GM12878 (cell line): ENCODE data around the gene HOXB6. TPM values are rescaled to one million over a fixed set of nuclear protein-coding genes. Genes with fewer than 3 reads are reported as not detected.

Experiments used
- ATAC-seq: fragments of 200-7000 bp; cut with Tn5 transposase; 3 replicates; pipeline ENCODE4 v1.9.1; 2020; ENCODE audit warnings: mild to moderate bottlenecking, moderate library complexity
- BruUV-seq: library from RNA; stranded (reverse); fragments of 400-500 nt; replicated peaks from 2 replicates; lab custom pipeline; 2021; lab: Mats Ljungman, UMichigan
- CTCF ChIA-PET: fragments of 300-600 bp; sonication (Branson Sonifier 250); formaldehyde crosslinking; extraction: SDS; loops from one replicate; lab custom pipeline; 2021; ENCODE audit warnings: inconsistent platforms; lab: Yijun Ruan, JAX
- POLR2A ChIA-PET: fragments of 350-600 bp; formaldehyde crosslinking; extraction: SDS; loops from one replicate; lab custom pipeline; 2021; ENCODE audit warnings: inconsistent platforms; lab: Charles Lee
- RAD21 ChIA-PET: fragments of 300-600 bp; sonication (Branson Sonifier 250); formaldehyde crosslinking; loops from one replicate; lab custom pipeline; 2023; ENCODE audit warnings: antibody characterized with exemption; ENCODE audit not compliant: unreplicated experiment; lab: Charles Lee
- SMC1A ChIA-PET: fragments of 300-600 bp; sonication (Branson Sonifier 250); formaldehyde crosslinking; loops from one replicate; lab custom pipeline; 2023; ENCODE audit not compliant: unreplicated experiment, uncharacterized antibody; lab: Charles Lee
- DNase-seq: peaks from one replicate; pipeline ENCODE4 v3.0.0-alpha.2; 2011; ENCODE audit warnings: low read depth, low spot score
- FAIRE-seq: peaks from 3 replicates; lab custom pipeline; 2011; peaks lifted over from hg19 to GRCh38; lab: Jason Lieb, UNC
- H2AFZ ChIP-seq: 2 replicates; pipeline ENCODE4 v1.6.0; 2011; ENCODE audit warnings: low read depth, low read length, control low read depth; ENCODE audit not compliant: control insufficient read depth
- H3K27ac ChIP-seq: 2 replicates; pipeline ENCODE4 v1.5.1; 2011; ENCODE audit warnings: control low read depth; ENCODE audit not compliant: control insufficient read depth, insufficient read depth
- H3K27me3 ChIP-seq, 2 experiments: replicated peaks in 1 of 2; 2 replicates each; pipeline versions ENCODE4 v1.6.0 to v1.6.1; 2011; ENCODE audit warnings: low read length in 1 of 2; ENCODE audit not compliant: control insufficient read depth in 2 of 2, insufficient read depth in 2 of 2
- H3K36me3 ChIP-seq, 2 experiments: 2 replicates each; pipeline ENCODE4 v1.5.1; 2011; ENCODE audit warnings: low read length in 1 of 2; ENCODE audit not compliant: control insufficient read depth in 2 of 2, insufficient read depth in 2 of 2
- H3K4me1 ChIP-seq: 2 replicates; pipeline ENCODE4 v1.6.1; 2011; ENCODE audit warnings: mild to moderate bottlenecking, low read length, moderate library complexity, mixed read lengths; ENCODE audit not compliant: control insufficient read depth, insufficient read depth
- H3K4me2 ChIP-seq: 2 replicates; pipeline ENCODE4 v1.6.0; 2011; ENCODE audit warnings: control low read depth; ENCODE audit not compliant: control insufficient read depth, insufficient read depth
- H3K4me3 ChIP-seq: fragments of 200-600 bp; sonication (generic); 2 replicates; pipeline ENCODE4 v1.5.1; 2016
- H3K79me2 ChIP-seq: 2 replicates; pipeline ENCODE4 v1.6.0; 2011; ENCODE audit warnings: low read length; ENCODE audit not compliant: control insufficient read depth, insufficient read depth
- H3K9ac ChIP-seq: 2 replicates; pipeline ENCODE4 v1.8.0; 2011; ENCODE audit warnings: low read length, control low read depth, mixed read lengths; ENCODE audit not compliant: control insufficient read depth, insufficient read depth
- H3K9me3 ChIP-seq: replicated peaks from 3 replicates; pipeline ENCODE4 v1.5.1; 2011; ENCODE audit warnings: mild to moderate bottlenecking, low read length; ENCODE audit not compliant: control insufficient read depth, insufficient read depth
- H4K20me1 ChIP-seq: 2 replicates; pipeline ENCODE4 v1.6.0; 2011; ENCODE audit not compliant: control insufficient read depth, insufficient read depth
- CEBPZ ChIP-seq: fragments of 150-350 bp; IDR thresholded peaks from 2 replicates; pipeline ENCODE4 v1.6.1; 2016; ENCODE audit warnings: low read depth, low read length
- CHD4 ChIP-seq: fragments of 200-600 bp; sonication (generic); IDR thresholded peaks from 2 replicates; pipeline ENCODE4 v1.6.1; 2016; ENCODE audit warnings: mild to moderate bottlenecking
- CUX1 ChIP-seq: IDR thresholded peaks from 2 replicates; pipeline ENCODE4 v1.6.1; 2012; ENCODE audit warnings: improper control_type of control experiment, low read depth, low read length; ENCODE audit not compliant: insufficient replicate concordance
- EED ChIP-seq: sonication (generic); IDR thresholded peaks from 2 replicates; pipeline ENCODE4 v1.6.1; 2016; ENCODE audit warnings: antibody characterized with exemption, low read depth
- ESRRA ChIP-seq: IDR thresholded peaks from 2 replicates; pipeline ENCODE4 v1.6.1; 2012; ENCODE audit warnings: mild to moderate bottlenecking, low read length, improper control_type of control experiment
- NFYA ChIP-seq: IDR thresholded peaks from 2 replicates; pipeline ENCODE4 v1.6.1; 2011; ENCODE audit warnings: low read depth, mild to moderate bottlenecking, low read length, improper control_type of control experiment, borderline replicate concordance
- STAT1 ChIP-seq: fragments of 450-650 bp; conservative IDR thresholded peaks from 2 replicates; pipeline ENCODE4 v1.6.1; 2014; ENCODE audit warnings: antibody characterized with exemption, mild to moderate bottlenecking
- ZNF622 ChIP-seq: fragments of 450-650 bp; IDR thresholded peaks from 2 replicates; pipeline ENCODE4 v1.6.1; 2017; ENCODE audit warnings: mild to moderate bottlenecking, inconsistent platforms
- WGBS: methylation state at CpG from one replicate; pipeline ENCODE4 v1.1.6; 2016; ENCODE audit warnings: low lambda C conversion rate; ENCODE audit not compliant: insufficient replicate concordance, insufficient coverage; ENCODE audit errors: missing lambda C conversion rate; 5-methylcytosine and 5-hydroxymethylcytosine counted together
- in situ Hi-C: fragments of 300-500 bp; cut with MboI; formaldehyde crosslinking; loops from 9 replicates; pipeline ENCODE4 v1.14.3; 2018; ENCODE audit warnings: mixed read lengths
- intact Hi-C: fragments of 100-400 bp; cut with micrococcal nuclease; formaldehyde crosslinking; loops from one replicate; pipeline ENCODE4 v1.14.2; 2022; ENCODE audit not compliant: unreplicated experiment
- polyA plus RNA-seq, 11 experiments: library from polyadenylated mRNA; depleted of rRNA in 4 of 11; unstranded in 6 of 11; stranded (reverse) in 5 of 11; fragments of >200 nt; fragmentation: Nextera tagmentation in 4 of 11; fragmentation: Illumina TruSeq in 1 of 11; extraction: Ambion mirVana in 4 of 11; extraction: Trizol in 1 of 11; gene quantifications; 1 replicate in 1 of 11; 2 replicates in 10 of 11; pipeline versions ENCODE4 v1.2.1 to v1.2.3, GENCODE V29; 2011 to 2016; ENCODE audit warnings: inconsistent platforms in 2 of 11, missing spikeins in 2 of 11, low read depth in 1 of 11
- total RNA-seq, 4 experiments: library from RNA; depleted of rRNA in 3 of 4; stranded (reverse); fragments of >200 nt in 3 of 4; fragmentation: Illumina TruSeq in 1 of 4; extraction: Trizol in 1 of 4; gene quantifications; 2 replicates each; pipeline versions ENCODE4 v1.2.1 to v1.2.3, GENCODE V29; 2013 to 2021

HOXB6 gene
- total and polyA plus RNA-seq, 10 of the 15 experiments (the other 5 are each of a cell fraction or from before 2014, with no cell fraction given), result 0.04 to 0.51 (median 0.09) TPM; not detected in 2

GRCh38 chr17:48588528-48588927, 16.3 kb downstream of the HOXB6 start:
- H2AFZ ChIP-seq, result no peak overlapping the region
- no peak overlapping the region for H3K27ac ChIP-seq
- H3K9me3 ChIP-seq, result no peaks in the 10 kb centered on the region
- no TSS peak for BruUV-seq
- H3K4me2 ChIP-seq, result no peak overlapping the region
- no peak for ATAC-seq
- H3K4me1 ChIP-seq, result no peaks in the 10 kb centered on the region
- CTCF ChIA-PET, result interaction anchor here (1.0 to 3.3 kb wide), 13 partner anchors 12 to 329 kb away, joined by 3 to 22 read pairs (median 4); no protein-coding TSS in a partner anchor
- no peak overlapping the region for H3K4me3 ChIP-seq
- RAD21 ChIA-PET, result interaction anchor here (0.9 to 2.6 kb wide), 11 partner anchors 24 to 508 kb away, joined by 3 to 13 read pairs (median 6); no protein-coding TSS in a partner anchor
- in situ Hi-C loops (no loop called here), intact Hi-C loops (no loop called here)
- no peak for DNase-seq
- FAIRE-seq, result no peak
- peaks cover 0 to 8% of the 10 kb centered on the region in 2 experiments; a peak in 3 of 4 replicates for H3K27me3 ChIP-seq
- POLR2A ChIA-PET, result interaction anchor here (0.6 to 1.1 kb wide), 2 partner anchors 88 to 504 kb away, joined by 3 to 7 read pairs; no protein-coding TSS in a partner anchor
- TF ChIP-seq ESRRA (no peak), STAT1 (no peak), CHD4 (no peak)
- H4K20me1 ChIP-seq, result no peaks in the 10 kb centered on the region
- SMC1A ChIA-PET, result interaction anchor here (0.6 to 3.0 kb wide), 13 partner anchors 11 to 753 kb away, joined by 3 to 23 read pairs (median 4); no protein-coding TSS in a partner anchor
- H3K79me2 ChIP-seq, result no peaks in the 10 kb centered on the region
- 44% methylated on average over 2 of the region's 2 CpGs for WGBS
- no peak overlapping the region for H3K9ac ChIP-seq
- H3K36me3 ChIP-seq, result no peaks in the 10 kb centered on the region

GRCh38 chr17:48588074-48588415, 16.7 kb downstream of the HOXB6 start:
- ChIA-PET RAD21 (interaction anchor here (0.8 to 2.6 kb wide), 11 partner anchors 30 to 508 kb away, joined by 3 to 13 read pairs (median 5); no protein-coding TSS in a partner anchor), POLR2A (interaction anchor here (0.6 to 1.1 kb wide), 4 partner anchors 87 to 504 kb away, joined by 3 to 7 read pairs (median 4); no protein-coding TSS in a partner anchor), SMC1A (interaction anchor here (0.6 to 3.0 kb wide), 13 partner anchors 11 to 754 kb away, joined by 3 to 23 read pairs (median 5); no protein-coding TSS in a partner anchor), CTCF (interaction anchor here (0.8 to 3.3 kb wide), 19 partner anchors 13 to 617 kb away, joined by 3 to 22 read pairs (median 4); partner anchors contain the start of gene CDK5RAP3)
- BruUV-seq, result no TSS peak
- FAIRE-seq (no peak), ATAC-seq (no peak), DNase-seq (no peak)
- Histone ChIP-seq H3K9ac (no peak overlapping the region), H3K4me2 (no peak overlapping the region), H3K9me3 (no peaks in the 10 kb centered on the region), H3K4me1 (no peaks in the 10 kb centered on the region), H3K79me2 (no peaks in the 10 kb centered on the region), H3K27ac (no peak overlapping the region), H3K4me3 (no peak overlapping the region), H2AFZ (no peak overlapping the region), H4K20me1 (no peaks in the 10 kb centered on the region), H3K36me3 (no peaks in the 10 kb centered on the region), H3K27me3 (peaks cover 0 to 8% of the 10 kb centered on the region in 2 experiments; a peak in 3 of 4 replicates)
- in situ Hi-C loops (no loop called here), intact Hi-C loops (no loop called here)
- WGBS, result 0% methylated on average over 2 of the region's 2 CpGs
- TF ChIP-seq NFYA (no peak), ZNF622 (no peak), CUX1 (no peak), EED (no peak), CEBPZ (no peak)
